ENCODE results near the gene SLC5A1.

DNA sequence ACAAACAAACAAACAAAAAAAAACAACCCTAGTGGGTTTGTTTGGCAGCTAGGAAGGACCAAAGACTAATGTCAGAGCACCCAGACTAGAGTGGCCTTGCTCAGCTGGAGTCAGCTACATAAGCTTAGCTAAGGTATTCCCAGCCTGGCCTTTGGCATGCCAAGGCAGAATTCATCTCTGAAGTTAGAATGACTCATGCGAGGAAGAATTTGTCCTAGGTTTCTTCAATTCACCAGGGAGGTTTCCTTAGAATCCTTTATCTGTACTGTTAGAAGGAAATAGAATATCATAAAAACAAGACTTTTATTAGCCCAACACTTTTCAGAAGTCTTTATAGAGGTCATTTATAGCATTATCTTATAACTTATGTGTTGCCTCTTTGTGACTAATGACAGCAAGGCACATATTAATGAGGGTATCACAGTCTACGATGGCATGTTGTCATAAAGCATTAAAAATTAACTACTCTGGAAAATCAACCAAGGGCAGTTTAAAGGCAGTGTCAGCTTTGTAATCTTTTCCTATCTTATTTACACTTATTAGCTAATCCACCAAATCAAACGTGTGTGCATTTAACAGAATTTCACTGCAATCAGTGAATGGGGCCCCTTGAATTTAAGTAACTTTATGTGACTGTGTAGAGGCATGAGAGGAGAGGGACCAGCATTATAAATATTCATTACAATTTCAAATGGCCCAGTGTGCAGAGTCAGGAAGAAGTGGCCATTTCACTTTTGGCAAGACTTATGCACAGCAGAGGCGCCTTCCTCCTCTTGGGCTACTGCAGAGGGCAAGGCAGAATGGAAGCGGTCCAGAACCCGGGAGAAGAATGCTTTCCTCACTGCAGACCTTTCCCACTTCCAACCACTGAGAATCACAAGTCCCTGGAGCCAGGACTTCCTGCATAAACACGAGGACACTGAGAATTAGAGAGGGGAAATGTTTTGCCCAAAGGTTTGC, 36.3 kb downstream of the SLC5A1 start:
- TF ChIP-seq, protein P1, sequence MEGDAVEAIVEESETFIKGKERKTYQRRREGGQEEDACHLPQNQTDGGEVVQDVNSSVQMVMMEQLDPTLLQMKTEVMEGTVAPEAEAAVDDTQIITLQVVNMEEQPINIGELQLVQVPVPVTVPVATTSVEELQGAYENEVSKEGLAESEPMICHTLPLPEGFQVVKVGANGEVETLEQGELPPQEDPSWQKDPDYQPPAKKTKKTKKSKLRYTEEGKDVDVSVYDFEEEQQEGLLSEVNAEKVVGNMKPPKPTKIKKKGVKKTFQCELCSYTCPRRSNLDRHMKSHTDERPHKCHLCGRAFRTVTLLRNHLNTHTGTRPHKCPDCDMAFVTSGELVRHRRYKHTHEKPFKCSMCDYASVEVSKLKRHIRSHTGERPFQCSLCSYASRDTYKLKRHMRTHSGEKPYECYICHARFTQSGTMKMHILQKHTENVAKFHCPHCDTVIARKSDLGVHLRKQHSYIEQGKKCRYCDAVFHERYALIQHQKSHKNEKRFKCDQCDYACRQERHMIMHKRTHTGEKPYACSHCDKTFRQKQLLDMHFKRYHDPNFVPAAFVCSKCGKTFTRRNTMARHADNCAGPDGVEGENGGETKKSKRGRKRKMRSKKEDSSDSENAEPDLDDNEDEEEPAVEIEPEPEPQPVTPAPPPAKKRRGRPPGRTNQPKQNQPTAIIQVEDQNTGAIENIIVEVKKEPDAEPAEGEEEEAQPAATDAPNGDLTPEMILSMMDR (IDR thresholded peaks at IDR 0.05; ENCODE audit: insufficient read depth, low read length, poor library complexity, severe bottlenecking) = no peak
- TF ChIP-seq EZH2phosphoT487 (conservative IDR thresholded peaks at IDR 0.05; ENCODE audit: low read length) = no peak

All from SU-DHL-6 (cell line).